ENCODE data around the gene CPED1.
"Not testable (repeated sequence)": the region's sequence is repeated elsewhere in the genome, so short reads cannot be mapped to it uniquely, and the experiment has no call there.

CPED1 gene

DNA sequence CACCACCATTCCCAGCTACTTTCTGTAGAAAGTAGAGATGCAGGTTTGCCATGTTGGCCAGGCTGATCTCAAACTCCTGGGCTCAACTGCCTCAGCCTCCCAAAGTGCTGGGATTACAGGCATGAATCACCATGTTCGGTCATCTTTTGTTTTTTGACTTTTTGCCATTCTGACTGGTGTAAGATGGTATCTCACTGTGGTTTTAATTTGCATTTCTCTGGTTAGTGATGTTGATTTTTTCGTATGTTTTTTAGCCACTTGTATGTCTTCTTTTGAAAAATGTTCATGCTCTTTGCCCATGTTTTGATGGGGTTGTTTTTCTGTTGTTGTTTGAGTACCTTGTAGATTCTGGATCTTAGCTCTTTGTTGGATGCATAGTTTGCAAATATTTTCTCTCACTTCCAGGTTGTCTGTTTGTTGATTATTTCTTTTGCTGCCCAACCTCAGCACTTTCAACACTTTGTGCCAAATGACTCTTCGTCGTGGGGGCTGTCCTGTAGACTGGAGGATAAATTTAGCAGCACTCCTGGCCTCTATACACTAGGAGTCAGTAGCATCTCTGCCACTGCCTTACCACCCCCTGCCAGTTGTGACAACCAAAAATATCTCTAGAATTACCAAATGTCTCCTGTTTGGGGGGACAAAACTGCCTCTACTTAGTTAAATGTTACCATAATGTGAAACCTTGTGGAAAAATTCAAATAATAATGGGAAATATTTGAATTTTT is 6.5 kb upstream of the CPED1 start:
- DNase-seq: no peak

DNA sequence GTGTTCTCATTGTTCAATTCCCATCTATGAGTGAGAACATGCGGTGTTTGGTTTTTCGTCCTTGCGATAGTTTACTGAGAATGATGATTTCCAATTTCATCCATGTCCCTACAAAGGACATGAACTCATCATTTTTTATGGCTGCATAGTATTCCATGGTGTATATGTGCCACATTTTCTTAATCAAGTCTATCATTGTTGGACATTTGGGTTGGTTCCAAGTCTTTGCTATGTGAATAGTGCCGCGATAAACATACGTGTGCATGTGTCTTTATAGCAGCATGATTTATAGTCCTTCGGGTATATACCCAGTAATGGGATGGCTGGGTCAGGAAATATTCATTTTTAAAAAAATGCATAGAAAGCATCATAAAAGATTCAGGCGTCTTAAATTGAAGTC is 4.9 kb upstream of the CPED1 start:
- not testable (repeated sequence) for DNase-seq

DNA sequence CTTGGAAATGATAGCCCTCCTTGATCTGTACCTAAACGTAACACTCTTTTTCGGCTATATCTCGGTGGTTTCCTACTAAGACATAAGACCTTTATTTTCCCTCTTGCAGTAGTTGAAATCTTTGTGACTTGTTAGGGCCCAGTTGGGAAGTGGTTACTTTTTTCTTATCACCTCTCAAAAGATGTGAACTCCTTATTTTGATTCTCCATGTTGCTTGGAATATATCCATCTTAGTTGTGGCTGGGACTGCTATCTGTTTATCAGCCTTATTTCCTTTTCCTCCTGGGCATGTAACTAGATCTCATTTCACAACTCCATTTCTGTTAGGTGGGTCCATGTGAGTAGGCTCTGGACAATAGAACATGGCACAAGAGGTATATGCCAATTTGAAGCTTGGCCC is 4.1 kb upstream of the CPED1 start:
- DNase-seq: no peak

DNA sequence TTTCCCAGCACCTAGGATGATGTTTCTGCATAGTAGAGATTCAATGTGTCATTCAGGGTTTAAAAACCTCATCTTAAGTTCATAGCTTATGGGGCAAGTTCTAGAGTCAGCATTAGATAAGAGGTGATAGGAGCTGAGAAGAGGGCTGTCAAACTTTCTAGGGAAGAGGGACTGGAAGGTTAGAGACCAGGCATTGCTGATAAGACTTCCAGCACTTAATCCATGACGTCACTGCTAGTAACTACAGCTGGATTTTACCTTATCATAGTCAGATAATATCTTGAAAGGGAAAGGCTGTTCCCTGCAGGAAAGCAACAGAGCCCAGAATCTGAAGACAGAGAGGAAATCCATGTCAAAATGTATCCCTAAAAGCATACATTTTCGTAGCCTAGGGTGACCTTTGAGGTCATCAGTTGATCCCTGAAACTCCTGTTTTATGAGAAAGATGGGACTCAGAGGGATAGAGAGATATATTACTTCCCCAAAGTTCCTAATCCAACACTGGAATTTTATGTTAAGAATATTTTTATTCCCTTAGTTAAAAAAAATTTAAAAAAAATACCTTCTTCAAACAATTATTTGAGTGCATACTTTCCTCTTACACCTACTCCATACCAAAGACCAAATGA is 3.3 kb upstream of the CPED1 start:
- no peak for DNase-seq

DNA sequence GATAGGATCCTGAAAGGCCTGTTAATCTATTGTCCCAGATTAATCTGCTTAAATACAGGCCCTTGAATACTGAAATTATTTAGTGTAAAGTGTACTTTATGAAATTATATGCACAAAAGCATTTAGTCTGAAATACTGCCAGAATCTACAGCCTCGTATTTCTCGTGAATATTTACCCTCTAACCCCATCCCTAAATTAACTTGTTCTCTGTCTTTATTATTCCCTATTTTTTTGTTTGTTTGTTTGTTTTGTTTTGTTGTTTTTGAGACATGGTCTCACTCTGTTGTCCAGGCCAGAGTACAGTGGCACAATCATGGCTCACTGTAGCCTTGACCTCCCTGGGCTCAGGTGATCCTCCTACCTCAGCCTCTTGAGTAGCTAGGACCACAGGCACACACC is 2.7 kb upstream of the CPED1 start:
- no peak for DNase-seq

DNA sequence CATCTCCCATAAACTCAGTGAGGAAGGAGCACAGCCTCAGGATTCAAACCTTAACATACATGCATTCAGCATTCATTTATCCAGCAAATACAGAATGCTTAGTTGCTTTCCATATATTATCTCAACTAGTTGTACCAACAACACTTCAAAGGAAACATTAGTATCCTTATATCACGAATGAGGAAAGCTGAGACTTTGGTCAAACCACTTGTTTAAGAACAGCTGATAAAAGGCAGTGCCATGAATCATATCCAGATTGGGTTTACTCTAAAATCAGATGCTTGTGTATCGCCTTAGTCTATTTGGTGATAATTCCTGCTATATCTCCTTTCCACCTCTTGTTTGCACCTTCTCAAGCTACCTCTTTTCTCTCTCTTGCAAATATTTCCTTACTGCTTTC is 1.9 kb upstream of the CPED1 start:
- no peak for DNase-seq

DNA sequence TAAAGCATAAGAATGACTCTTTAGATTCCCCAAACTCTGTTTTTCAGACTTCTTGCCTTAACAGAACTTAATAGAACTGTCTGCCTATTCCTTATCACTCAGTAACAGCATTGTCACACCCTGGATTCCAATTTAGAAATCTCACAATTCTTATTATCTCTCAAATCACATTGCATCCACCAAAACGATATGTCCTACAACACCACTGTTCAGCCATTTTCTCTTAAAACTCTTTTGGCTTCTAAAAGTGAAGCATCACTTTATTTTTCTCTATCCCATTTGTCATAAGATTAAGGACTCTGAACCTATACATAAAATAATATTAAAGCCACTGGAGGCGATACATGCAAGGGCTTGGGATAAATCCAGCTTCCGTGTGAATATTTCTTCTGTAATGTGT is 1.2 kb upstream of the CPED1 start:
- no peak for DNase-seq

DNA sequence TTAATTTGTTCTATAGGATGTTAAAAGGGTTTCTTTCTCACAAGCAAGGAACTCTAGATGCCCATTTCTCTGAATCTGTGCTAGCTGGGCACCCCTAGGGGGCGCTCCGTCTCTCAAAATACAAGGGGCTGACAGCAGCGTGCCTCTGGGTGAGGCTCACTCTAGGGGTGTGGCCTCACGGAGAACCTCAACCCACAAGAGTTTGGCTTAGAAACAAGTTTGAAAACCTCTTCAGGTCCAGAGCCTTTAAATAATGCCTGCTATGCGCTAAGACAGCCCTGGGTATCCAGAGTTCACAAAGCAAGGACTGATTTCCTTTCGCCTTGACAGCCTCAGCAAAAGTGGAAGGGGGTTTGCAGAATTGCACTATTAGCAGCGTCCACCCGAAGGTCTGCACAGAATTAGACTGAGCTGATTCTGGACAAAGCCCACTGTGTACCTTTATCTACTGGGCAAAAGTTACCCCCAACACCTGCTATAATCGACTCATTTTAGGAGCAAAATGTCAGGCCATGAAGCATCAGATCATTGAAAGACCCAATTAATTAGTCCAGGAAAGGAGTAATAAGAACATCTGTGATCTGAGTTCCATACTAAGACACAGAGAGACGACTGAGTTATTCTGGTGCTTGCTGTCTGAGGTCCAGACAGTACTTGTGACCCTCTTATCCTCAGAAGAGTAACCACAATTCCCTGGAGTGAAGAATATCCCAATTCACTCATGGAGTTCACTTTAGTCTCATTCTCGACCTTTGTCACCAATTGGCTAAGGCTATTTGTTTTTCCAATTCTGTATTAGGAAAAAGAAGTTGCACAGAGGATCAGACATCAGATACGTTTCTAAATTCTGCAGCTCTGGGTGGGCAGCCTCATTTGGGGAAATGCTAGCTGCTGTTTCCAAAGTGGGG is 574 bp upstream of the CPED1 start:
- DNase-seq: peak; percentile 87

DNA sequence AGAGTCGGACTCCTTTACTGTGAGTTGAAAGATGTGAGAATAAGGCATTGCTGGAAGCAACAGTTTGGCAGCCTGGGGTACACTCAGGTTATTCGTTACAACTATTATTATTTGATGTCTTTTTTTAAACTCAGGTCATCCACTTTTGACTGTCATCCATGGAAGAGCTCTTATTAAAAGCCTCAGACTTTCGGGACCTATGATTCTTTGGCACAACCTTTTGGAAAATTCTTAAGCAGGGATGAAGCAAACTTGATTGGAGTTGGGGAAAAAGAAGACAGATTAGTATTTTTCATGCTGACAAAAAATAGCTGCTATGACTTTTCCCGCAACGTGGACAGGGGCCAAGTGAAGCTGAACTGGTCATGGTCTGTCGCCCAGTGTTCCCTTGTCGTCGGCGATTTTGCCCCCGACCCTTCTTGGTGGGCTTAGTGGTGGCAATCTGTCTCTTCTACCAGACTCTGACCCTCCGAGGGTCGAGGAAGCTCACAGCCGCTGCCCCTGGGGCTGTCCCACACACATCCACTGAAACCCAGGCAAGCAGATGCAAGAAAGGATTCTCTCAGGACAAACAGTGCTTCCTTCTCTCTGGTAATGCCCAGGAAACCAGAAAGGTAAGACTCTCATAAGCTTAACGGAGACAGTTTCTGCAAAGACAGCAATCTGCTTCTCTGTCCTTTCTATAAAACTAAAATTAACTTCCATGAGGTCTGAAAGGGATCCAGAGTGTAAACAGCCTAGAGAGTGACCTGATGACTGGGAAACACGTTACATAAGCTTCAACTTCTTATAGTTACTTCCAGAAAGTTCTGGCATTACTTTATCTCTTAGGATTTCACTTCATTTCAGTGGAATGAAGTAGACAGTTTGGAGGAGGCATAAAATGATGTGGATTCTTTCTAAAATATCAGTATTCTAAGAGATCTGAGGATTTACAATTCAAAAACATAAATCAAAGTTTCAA is 1.0 kb downstream of the CPED1 start:
- no peak for DNase-seq

DNA sequence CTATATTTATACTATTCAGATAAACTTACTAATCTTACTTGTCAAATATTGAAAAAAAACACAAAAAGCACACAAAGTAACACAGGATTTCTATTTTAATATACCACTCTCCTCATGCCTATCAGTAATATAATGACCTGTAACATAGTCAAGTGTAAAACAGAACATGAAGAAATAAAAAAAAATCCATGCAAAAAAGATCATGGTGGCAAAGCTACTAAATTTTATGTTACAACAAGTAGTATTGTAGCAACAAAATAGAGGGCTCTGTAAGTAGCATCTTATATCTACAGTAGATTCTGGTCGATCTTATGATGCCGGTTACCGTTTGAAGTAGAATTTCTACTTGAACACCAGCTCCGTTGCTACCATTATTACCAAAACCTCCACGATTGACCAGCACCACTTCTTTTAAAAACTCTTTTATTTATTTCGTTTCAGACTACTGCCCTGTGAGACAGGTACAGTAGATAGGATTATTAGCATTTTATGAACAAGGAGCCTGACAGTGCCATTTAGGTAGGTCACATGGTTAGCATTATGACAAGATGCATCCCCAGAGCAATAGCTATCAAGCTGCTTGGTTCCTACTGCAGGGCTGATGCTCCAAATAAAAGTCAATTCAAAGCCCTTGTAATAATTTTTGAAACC is 2.1 kb downstream of the CPED1 start:
- no peak for DNase-seq

DNA sequence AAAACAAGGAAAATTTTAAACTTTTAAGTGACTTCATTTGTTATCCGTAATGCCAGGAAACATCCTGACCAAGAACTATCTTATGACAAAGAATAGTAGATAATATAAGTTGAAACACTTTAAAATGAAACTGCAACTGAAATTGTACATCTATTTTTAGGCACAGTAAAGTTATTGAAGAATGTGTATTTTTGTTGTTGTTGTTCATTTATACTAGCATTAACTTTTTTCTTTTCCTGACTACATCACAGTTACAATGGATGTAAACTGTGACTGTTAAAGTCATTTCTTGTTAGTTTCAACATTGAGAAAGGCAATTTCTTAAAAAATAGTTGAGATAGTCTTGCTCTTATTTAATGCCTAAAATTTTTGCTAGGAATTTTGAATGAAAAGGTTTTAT is 2.6 kb downstream of the CPED1 start:
- DNase-seq: no peak

DNA sequence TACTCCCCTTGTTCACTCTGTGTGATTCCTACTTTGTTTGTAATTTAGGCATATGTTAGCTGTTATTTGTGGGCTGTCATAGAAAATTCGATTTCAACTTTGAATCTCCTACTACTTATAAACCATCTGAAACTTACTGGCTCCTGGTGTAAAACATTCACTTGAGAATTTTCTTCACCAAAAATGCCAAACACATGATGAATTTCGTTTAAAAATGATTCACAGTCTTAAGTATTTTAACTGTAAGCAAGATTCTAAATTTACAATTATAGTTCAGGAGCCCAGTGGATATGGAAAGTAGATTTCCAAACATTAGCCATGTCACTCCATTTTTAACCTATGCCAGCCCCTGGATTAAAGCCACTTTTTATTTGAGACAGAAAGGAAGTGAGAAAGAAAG is 3.1 kb downstream of the CPED1 start:
- DNase-seq: no peak

DNA sequence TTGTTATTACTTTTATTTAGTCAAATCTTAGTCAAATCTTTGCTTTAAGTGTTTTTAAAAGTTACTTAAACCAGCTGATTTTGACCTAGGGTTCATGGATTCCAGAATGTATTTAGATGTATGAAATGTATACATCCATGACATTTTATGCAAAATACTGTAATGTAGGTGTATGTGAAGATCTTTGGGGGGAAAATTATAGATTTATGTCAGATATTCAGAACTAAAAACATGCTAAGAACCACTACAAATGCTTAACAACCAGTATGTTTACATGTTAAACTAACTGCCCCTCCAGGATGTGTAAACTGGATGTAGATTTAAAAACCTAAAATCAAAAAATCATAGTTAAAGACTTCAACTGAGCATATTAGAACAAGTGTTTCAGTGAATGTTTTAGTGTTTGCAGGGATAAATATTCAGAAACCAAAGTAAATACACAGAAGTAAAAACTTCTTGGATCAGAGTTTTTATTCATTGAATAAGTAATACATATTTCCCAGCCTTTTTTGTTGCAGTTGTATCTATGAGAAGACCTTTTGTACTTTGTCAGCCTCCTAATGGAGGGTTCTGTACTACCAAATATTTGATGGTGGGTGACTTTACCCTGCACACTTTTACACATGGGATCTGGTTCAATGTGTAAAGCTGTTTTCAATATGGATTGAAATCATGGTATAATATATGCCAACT is 3.9 kb downstream of the CPED1 start:
- no peak for DNase-seq

DNA sequence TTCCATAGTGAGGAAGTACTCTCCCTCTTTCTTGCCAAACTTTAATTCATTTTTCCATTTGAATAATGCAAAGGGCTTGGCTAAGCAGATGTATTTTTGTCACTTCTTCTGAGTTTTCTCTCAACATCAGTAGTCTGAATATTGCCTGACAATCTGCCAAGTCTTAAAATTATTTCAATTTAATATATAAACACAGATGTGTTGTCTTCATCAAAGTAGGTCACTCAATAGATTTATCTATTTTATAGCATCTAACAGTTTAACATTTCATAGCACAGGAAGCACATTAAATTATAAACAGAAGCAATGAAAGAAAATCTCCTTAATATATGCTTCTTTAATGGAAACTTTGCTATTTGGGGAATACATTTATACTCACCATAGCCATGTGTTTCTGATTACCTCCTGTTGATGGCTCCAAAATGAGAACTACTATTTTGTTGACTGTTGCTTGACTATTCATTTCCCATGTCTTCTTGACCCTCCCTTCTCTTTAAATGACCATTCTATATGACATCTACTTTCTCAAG is 4.5 kb downstream of the CPED1 start:
- no peak for DNase-seq

DNA sequence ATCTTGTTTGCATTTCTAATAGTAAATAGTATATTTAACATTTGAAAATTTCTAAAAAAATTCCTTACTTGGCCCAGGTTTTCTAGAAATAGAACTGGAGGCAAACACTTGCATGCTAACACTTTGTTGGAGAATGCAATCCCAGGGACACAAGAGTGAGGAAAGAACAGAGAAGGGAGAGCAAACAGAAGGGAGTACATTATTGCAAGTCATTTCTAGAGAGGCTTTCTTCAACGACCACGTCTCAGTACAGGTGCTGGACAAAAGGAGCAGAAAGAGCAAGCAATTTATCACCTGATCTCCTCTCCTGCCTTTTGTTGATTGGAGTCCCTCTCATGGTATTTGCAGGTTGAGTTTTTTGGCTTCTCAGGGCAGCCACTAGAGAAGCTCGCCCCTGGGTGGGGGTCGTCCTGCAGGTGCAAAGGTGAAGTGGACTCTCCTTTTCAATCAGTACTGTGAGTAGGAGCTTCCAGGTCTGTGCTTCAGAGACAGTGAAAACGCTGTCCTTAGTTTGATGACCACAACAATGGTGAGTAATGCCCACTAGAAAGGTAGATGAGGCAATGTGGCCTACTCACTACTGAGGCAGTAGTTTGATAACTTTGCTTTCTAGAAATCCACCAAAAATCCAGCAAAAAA is 5.2 kb downstream of the CPED1 start:
- no peak for DNase-seq

DNA sequence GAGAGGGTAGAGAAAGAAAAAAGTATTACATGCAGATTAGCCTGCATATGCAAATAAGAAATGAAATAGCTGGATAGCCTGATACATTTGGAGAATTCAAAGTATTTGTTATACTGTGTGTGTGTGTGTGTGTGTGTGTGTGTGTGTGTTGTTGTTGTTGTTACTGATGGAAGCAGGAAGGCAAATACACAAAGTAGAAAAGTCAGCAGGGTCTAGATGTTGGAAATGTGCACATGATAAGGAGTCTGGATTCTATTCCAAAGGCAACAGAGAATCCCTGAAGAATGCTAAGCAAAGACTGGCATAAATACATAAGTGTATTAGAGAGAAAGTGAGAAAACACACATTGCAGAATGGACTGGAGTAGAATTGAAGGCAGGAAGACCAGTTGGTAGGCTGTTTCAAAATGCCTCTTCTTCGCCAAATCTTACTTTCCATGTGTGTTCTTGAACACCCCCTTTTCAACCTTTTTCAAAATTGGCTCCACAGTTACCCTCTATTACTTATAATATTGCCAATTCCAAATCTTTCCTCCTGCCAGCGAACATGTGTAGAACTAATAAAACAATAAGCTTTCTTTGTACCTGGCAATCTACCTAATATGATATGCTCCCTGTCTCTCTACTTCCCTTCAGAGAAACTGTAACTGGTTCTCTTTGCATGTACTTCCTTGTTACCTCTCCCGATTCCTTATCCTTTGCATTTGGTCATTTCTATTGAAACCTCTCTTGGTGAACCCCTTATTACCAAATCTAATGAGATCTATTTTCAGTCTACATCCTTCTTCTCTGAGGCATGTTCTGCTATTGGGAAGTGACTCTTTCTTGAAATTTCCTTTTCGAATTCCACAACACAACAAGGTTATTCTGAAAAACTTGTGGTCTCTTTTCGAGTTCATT is 6.2 kb downstream of the CPED1 start:
- no peak for DNase-seq

DNA sequence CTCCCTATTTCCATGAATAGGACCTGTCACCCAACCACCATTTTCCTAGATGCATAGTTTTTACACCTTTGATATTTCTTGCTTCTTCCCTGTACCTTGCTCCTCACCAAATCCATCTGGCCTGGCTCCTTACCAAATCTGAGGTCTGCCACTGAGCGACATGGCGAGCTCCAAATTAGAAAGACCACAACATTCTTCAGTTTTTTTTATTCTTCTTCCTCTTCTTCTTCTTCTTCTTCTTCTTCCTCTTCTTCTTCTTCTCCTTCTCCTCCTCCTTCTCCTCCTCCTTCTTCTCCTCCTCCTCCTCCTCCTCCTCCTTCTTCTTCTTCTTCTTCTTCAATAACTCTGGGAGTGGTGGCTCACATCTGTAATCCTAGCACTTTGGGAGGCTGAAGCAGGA is 7.1 kb downstream of the CPED1 start:
- DNase-seq: no peak

DNA sequence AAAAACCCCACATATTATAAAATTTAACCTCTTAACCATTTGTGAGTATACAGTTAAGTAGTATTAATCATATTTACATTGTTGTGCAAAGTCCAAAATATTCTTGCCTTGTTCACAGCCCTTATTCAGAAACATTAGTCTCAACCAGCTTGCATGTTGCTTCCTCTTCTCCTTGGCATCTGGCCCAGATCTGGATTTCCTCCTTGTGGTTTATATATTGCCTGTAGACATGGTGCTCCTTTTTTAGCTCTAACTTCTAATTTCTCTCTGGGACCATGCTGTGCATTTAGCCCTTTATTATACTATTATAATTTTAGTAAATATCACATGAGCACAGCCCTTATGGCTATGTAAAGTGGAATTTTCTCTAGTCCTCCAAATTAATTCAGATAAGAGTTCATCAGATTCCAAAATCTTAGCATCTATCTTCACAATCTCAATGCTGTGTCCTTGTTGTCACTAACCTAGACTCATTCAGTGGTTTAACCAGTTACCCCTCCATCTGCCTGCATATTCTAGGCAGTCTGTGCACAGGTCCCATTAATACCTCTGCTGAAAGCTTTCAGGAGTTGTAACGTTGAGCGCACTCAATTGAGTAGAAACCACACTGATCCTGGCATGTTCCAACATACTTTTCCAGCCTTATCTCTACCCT is 7.9 kb downstream of the CPED1 start:
- DNase-seq: peak; percentile 56

DNA sequence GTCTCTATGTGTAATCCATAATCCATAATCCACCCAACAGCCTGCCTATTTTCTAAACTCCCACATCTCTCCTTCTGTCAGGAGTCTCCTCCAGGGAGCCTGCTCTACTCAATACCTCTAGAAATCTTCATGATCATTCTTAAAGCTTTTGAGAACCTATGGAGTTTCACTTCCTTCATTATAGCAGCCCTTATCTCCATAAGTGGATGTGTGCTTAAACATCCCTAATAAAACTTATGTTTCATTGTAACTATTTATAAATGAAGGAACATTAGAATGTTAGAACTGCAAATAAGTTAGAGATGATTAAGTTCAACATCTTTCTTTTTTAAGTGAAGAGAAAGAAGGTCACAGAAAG is 8.5 kb downstream of the CPED1 start:
- no peak for DNase-seq
